SK-N-MC (cell line): Measurements from ENCODE around the gene CCT3.

Experiments used
- EZH2 ChIP-seq: fragments of 200-600 bp; sonication (generic); IDR thresholded peaks from one replicate; pipeline ENCODE4 v1.6.1; 2017; ENCODE audit warnings: antibody characterized with exemption
- POLR2AphosphoS5 ChIP-seq: IDR thresholded peaks from 2 replicates; pipeline ENCODE4 v1.6.1; 2012; ENCODE audit warnings: mild to moderate bottlenecking, low read depth, low read length, borderline replicate concordance

DNA sequence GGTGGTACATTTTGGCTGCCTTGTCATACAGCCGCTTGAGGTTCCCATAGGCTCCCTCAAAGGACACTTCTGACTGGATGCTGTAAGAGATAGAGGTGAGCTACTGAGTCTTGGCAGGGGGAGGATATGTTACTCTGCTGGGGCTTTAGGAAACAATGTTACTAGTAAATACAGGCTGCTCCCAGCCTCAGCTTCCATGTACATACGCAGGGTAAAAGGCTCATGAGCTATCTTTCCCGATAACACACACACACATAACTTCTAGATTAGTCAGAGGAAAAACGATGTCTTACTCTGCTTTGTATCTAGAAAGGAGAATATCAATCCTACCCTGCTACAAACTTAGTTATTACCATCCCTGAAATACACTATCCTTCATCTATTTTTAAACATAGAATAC lies 69.8 kb downstream of the CCT3 start:
- no peak for TF ChIP-seq POLR2AphosphoS5
- TF ChIP-seq EZH2: no peak
